ENCODE measurements around the gene OPALIN.

OPALIN gene

GRCh38 chr10:96344178-96344577, 14.6 kb downstream of the OPALIN start:
- TF ChIP-seq, protein P1, sequence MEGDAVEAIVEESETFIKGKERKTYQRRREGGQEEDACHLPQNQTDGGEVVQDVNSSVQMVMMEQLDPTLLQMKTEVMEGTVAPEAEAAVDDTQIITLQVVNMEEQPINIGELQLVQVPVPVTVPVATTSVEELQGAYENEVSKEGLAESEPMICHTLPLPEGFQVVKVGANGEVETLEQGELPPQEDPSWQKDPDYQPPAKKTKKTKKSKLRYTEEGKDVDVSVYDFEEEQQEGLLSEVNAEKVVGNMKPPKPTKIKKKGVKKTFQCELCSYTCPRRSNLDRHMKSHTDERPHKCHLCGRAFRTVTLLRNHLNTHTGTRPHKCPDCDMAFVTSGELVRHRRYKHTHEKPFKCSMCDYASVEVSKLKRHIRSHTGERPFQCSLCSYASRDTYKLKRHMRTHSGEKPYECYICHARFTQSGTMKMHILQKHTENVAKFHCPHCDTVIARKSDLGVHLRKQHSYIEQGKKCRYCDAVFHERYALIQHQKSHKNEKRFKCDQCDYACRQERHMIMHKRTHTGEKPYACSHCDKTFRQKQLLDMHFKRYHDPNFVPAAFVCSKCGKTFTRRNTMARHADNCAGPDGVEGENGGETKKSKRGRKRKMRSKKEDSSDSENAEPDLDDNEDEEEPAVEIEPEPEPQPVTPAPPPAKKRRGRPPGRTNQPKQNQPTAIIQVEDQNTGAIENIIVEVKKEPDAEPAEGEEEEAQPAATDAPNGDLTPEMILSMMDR (IDR thresholded peaks at IDR 0.05; ENCODE audit: borderline replicate concordance, control extremely low read depth, extremely low read depth, insufficient read depth, missing control alignments) = no peak
- in situ Hi-C loops (cut with MboI; ENCODE audit: low sequenced_read_pairs, unreplicated experiment) = no loop called here

GRCh38 chr10:96342402-96342801, 16.4 kb downstream of the OPALIN start:
- DNase-seq (ENCODE audit: low spot score) = no peak
- in situ Hi-C loops (cut with MboI; ENCODE audit: low sequenced_read_pairs, unreplicated experiment) = no loop called here
- TF ChIP-seq, protein P1 (IDR thresholded peaks at IDR 0.05; ENCODE audit: borderline replicate concordance, control extremely low read depth, extremely low read depth, insufficient read depth, missing control alignments) = no peak

More at GRCh38 chr10:96344178-96344577, 14.6 kb downstream of the OPALIN start:
- no peak for DNase-seq (ENCODE audit: low spot score)

DNA sequence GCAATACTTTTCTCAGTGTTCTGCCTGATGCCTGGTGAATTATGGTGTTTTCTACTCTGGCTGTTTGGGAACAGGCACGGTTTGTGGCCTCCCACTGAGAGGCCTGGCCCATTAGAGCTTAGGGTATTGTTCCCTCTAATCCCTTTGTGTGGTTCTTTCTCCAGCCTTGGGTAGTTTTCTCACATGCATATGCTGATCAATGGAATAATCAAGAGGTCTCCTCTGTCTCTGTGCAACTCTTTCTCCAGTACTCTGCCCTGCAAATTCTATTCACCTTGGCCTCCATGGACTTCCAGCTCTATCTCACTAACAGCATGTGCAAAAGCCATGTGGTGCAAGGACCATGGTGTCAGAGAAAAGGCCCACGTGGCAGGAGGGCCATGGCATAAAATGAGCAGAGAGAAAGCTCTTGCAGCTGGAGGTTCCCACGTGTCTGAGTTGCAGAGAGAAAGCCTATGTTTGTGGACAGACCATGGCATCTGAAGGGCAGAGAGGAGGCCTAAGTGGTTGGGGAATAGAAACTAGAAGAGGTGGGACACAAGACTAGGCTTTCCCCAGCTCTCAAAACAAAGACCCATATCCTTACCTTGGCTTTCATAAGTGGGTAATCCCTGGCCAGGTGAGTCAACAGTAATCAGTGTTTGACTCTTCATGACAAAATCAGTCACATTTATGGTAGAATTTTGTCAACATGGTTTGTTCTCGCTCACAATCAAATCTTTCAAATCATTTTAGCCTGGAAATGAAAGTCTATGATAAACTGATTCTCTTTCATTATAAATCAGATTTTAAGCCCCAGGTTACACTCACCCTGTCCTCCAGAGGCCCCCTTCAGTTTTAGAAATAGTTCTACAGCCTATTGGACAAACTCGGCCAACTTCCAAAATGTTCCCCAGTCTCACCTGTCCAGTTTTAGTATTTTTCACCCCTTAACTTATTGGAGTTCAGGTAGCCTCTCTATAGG, 17.3 kb downstream of the OPALIN start:
- TF ChIP-seq, protein P1 (IDR thresholded peaks at IDR 0.05; ENCODE audit: borderline replicate concordance, control extremely low read depth, extremely low read depth, insufficient read depth, missing control alignments) = no peak
- in situ Hi-C loops (cut with MboI; ENCODE audit: low sequenced_read_pairs, unreplicated experiment) = no loop called here
- no peak for DNase-seq (ENCODE audit: low spot score)

DNA sequence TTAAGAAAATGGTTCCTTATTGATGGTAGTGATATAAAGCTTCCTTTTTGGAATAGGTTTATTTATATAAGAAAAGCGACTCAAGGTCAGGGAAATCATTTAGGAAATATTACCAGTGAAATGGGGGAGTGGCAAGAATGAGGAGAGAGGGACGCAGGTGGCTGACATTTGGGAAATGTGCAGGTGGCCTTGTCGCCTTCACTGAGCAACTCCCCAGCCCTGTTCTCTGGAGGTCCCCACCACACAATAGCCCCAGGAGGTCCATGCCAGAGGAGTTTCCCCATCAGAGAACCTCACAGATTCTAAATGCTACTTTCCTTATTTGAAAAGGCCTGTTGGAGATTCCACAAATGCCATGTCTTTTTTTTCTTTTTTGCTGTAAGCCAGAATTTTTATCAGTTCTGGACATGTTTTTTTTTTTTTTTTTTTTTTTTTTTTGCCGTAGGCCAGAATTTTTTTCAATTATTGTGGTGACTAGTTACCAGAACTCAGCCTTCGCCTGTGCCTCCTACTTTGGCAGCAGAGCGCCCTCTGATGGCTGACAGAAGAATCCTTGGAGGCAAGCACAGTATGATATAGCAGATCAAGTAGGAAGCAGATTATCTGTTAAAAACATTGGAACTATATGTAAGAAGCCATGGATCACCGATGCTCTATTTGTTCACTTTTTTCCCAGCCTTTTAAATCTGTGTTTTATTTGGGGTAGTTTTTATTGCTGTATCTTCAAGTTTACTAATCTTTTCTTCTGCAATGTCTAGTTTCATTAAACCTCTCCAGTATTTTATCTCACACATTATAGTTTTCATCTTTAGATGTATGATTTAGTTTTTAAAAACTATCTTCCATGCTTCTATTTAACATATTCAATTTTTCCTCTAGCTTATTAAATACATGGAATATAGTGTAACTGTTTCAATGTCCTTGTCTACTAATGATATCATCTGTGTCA, 18.6 kb downstream of the OPALIN start:
- in situ Hi-C loops (cut with MboI; ENCODE audit: low sequenced_read_pairs, unreplicated experiment) = no loop called here
- DNase-seq (ENCODE audit: low spot score) = peak; percentile 61
- TF ChIP-seq, protein P1 (IDR thresholded peaks at IDR 0.05; ENCODE audit: borderline replicate concordance, control extremely low read depth, extremely low read depth, insufficient read depth, missing control alignments) = peak; percentile 88

GRCh38 chr10:96339383-96339782, 19.4 kb downstream of the OPALIN start:
- TF ChIP-seq, protein P1 (IDR thresholded peaks at IDR 0.05; ENCODE audit: borderline replicate concordance, control extremely low read depth, extremely low read depth, insufficient read depth, missing control alignments) = no peak
- no peak for DNase-seq (ENCODE audit: low spot score)
- in situ Hi-C loops (cut with MboI; ENCODE audit: low sequenced_read_pairs, unreplicated experiment) = no loop called here

- in situ Hi-C loops (cut with MboI; ENCODE audit: low sequenced_read_pairs, unreplicated experiment) = no loop called here
- TF ChIP-seq, protein P1 (IDR thresholded peaks at IDR 0.05; ENCODE audit: borderline replicate concordance, control extremely low read depth, extremely low read depth, insufficient read depth, missing control alignments) = no peak
- DNase-seq (ENCODE audit: low spot score) = no peak
These were observed 20.4 kb downstream of the OPALIN start for GRCh38 chr10:96338279-96338925.

Data from GM13976 (cell line).